Activated CD4-positive, alpha-beta T cell treated with anti-CD3 and anti-CD28 coated beads, Interleukin-2, amount 50 U/mL, for 16 hours (primary cell): ENCODE measurements around the gene SNX24.

Source experiments
- DNase-seq: peaks from one replicate; pipeline ENCODE4 v3.0.0-alpha.2; 2020

Gene SNX24

DNA sequence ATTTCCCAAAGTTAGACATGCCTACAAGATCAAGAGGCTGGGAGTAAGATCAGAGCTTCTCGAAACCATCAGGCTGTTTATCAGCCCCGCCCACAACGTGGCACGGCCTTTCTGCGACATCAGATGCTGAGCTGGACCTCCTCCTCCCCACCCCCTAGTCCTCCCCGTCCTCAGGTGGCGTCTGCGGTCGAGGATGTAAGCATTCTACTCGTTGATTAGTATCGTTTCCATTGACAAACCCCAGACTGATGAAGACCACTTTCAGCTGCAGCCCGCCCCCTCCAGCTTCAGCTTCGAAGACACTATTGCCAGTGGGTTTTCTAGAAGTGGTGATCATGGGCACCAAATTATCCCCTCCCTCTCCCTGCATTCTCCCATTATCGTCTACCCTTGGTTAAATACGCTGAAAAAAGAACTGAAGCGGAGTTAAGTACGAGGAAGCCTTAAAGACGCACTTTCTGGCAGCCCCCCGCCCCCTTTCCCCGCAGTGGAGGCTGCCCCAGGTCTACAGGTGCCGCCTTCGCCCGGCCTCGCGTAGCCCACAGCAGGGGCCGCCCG lies 190.0 kb downstream of the SNX24 start:
- peak; percentile 8 for DNase-seq

DNA sequence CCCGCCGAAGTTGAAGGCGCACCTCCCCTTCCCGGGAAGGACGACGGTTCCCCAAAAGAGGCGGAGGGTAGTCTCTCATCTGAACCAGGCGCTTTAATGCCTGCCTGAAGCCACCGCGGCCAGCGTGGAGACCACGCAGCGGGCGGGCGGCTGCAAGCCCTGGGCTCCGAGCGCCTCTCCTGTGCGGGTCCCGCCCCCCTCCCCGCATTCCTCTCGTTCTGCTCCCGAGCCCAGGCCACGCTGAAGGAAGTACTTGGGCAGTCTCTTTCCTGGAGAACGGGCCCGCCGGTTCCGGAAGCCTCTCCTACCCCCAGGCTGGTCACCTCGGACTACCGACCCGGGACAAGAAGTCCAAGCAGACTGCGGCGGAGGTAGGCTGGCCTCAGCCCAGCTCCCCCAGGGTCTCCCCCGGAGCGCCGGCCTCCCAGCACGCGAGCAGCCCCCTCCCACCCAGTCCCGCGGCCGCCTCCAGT lies 190.5 kb downstream of the SNX24 start:
- DNase-seq, result no peak

DNA sequence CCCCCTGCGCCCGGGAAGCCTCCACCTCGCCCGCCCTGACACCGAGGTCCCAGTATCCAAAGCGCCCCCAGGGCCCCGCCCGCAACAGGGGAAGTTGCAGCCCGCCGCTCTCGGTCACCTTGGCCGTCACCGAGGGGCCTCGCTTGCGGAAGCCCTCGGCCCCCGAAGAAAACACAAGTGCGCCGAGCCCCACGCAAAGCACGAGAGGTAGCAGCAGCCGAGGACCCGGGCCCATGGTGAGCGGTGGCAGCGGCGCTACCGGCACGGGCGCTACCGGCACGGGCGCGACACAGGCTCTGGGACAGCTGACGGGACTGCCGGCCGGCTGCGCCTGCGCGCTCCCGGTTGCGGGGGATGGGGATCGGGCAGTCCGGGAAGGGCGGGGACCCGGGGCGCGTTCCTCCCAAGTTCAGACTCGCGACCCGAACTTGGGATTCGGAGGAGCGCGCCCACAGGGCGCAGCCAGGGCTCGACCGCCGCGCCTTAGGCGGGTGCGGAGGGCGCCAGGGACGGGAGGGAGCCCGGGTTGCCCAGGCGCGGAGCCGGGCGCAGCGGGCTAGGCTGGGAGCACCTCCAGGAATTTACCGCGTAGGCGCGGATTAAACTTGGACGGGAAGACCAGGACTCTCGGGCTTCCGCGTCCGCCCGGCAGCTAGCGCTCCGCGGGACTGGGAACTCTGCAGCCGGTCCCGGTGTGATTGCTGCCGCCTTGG lies 191.1 kb downstream of the SNX24 start, which contains the start of gene PPIC:
Gene PPIC, minus strand, starts transcription at position 335 of the 713 bp plus-strand sequence. Its CDS starts 100 bp downstream, at position 235.
- peak; percentile 14 for DNase-seq

DNA sequence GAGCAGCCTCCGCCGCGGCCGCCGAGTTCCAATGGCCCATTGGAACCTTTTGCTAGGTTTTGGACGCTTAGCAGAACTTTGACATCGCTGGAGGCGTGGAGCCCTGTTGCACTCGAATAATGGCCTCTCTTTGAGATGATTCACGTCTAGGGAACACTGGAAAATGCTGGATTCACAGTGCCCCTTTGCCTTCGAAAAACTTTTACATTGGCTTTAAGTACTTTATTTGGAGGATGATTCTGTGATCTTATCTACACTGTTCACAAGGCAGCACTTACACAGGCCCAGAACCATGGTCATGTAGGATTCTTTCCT lies 191.6 kb downstream of the SNX24 start:
- DNase-seq, result no peak

DNA sequence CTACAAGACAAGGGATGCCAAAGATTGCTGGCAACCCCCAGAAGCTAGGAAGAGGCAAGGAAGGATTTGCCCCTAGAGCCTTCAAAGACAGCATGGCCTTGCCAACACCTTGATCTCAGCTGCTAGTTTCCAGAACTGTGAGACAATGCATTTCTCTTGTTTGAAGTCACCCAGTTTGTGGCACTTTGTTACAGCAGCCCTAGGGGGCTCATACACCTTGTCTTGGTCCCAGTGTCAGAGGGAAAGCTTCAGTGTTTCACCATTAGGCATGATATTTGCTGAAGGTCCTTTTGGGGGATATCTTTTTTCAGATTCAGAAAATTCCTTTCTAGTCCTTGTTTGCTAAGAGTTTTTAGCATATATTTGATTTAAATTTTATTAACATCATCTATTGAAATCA lies 194.3 kb downstream of the SNX24 start:
- DNase-seq, result no peak

DNA sequence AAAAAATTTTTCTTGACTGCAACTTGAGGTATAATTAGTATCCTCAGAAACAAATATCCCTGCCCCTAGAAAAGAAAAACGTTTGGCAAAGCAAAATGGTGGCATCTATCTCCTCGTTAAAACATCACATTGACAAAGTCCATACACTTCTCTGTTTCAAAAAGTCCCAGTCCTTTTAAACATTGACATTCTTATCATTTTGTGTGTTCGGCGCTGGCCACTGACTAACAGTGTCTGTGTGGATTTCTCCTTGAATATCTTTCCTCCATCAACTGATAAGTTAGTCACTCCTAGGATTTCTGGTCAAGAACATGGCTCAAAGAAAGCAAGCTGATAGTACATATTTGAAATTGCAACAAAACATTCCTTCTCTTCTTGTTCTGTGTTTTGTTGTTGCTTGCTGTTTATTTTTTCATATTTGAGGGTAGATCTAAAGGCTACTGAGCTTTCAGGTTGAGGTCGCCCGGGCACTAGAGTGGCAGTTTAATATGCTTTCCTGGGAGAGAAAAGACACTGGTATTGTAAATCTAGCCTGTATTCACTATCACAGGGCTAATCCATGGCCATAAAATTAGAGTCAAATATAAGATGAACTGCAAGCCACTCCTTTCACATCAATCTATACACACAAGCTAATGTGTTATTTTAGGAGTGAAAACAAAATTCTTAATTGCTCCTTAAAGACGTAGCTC lies 199.7 kb downstream of the SNX24 start:
- no peak for DNase-seq

DNA sequence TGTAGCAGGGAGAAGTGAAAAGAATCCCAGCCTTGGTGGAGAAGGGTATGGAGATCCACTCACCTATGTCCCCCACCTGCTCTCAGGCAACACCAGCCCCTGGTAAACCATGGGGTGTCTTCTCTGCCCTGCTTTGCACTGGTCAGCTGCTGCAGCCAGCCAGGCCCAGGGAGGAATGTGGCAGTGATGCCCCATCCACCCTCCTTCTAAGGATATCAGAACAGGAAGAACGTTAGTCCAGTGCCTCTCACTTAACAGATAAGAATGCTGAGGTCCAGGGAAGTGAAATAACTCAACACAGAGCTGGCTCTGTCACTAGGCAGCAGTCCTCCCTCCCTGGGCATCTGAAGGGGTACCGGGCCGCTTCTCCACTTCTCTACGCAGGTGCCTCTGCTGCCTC lies 200.8 kb downstream of the SNX24 start:
- DNase-seq, result no peak

DNA sequence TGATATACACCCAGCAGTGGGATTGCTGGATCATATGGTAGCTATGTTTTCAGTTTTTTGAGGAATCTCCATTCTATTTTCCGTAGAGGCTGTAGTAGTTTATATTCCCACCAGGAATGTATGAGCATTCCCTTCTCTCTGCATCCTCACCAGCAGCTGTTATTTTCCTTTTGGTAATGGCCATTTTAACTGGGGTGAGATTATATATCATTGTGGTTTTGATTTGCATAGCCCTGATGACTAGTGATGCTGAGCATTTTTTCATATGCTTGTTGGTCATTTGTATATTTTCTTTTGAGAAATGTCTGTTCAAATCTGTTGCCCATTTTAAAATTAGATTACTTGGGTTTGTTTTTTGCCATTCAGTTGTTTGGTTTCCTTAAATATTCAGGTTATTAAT lies 202.3 kb downstream of the SNX24 start:
- no peak for DNase-seq

DNA sequence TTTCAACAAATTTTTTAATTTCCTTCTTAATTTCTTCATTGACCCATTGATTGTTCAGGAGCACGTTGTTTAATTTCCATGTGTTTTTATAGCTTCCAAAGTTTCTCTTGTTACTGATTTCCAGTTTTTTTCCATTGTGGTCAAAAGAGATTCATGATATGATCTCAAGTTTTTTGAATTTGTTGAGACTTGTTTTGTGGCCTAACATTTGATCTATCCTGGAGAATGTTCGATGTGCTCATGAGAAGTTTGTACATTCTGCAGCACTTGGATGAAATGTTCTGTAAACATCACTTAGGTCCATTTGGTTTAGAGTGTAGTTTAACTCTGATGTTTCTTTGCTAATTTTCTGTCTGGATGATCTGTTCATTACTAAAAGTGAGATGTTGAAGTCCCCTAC lies 205.8 kb downstream of the SNX24 start:
- DNase-seq, result no peak
